ENCODE measurements around the gene POLR2J3.
"Not testable (repeated sequence)": the region's sequence is repeated elsewhere in the genome, so short reads cannot be mapped to it uniquely, and the experiment has no call there.

- TF ChIP-seq, protein P1, sequence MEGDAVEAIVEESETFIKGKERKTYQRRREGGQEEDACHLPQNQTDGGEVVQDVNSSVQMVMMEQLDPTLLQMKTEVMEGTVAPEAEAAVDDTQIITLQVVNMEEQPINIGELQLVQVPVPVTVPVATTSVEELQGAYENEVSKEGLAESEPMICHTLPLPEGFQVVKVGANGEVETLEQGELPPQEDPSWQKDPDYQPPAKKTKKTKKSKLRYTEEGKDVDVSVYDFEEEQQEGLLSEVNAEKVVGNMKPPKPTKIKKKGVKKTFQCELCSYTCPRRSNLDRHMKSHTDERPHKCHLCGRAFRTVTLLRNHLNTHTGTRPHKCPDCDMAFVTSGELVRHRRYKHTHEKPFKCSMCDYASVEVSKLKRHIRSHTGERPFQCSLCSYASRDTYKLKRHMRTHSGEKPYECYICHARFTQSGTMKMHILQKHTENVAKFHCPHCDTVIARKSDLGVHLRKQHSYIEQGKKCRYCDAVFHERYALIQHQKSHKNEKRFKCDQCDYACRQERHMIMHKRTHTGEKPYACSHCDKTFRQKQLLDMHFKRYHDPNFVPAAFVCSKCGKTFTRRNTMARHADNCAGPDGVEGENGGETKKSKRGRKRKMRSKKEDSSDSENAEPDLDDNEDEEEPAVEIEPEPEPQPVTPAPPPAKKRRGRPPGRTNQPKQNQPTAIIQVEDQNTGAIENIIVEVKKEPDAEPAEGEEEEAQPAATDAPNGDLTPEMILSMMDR (IDR thresholded peaks at IDR 0.05) = not testable (repeated sequence)
- TF ChIP-seq POLR2A (IDR thresholded peaks at IDR 0.05) = not testable (repeated sequence)
Measured at GRCh38 chr7:102535062-102535615, 37.2 kb downstream of the POLR2J3 start.

Data from adrenal gland (tissue), 5 donors.